Epithelial cell of esophagus (primary cell): Measurements from ENCODE around the gene C19orf85.

Experiments used
- DNase-seq: peaks from one replicate; pipeline ENCODE4 v3.0.0; 2010; ENCODE audit warnings: low read depth
- H3K4me3 ChIP-seq: 2 replicates; pipeline ENCODE4 v1.5.1; 2011; ENCODE audit warnings: mild to moderate bottlenecking, low read length, control low read depth
- CTCF ChIP-seq: IDR thresholded peaks from 2 replicates; pipeline ENCODE4 v1.5.1; 2011; ENCODE audit warnings: low read depth, mild to moderate bottlenecking, low read length, control low read depth, inconsistent platforms; ENCODE audit not compliant: insufficient read depth; ENCODE audit errors: missing control alignments

Gene C19orf85

GRCh38 chr19:55493645-55494171 is 29.2 kb upstream of the C19orf85 start:
- no peak for DNase-seq
- H3K4me3 ChIP-seq = no peak overlapping the region

DNA sequence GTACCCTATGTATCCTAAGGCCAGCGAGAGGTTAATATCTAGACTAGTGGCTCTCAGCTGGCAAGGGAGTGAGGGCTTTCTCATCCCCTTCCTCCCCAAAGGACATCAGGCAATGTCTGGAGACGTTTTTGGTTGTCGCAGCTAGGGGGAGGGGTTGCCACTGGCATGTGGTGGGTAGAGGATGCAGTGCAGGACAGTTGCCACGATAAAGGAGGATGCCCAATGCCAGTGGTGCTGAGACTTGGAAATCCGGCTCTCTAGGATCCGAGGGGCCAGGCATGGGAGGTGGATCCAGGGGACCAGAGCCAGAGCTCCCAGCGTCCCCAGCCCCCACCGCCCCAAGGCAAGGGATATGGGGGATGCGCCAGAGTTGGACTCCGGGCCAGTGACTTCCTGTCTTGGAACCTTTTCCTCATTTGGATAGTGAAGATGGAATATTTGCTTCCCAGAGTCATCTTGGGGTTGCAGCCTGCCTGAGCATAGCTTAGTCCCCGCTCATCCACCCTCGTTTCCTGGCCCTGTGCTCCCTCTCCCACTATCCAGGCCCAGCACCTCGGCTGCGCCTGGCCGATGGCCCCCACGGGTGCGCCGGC is 28.6 kb upstream of the C19orf85 start:
- no peak for DNase-seq
- no peak for TF ChIP-seq CTCF
- H3K4me3 ChIP-seq = no peak overlapping the region

More at GRCh38 chr19:55493645-55494171, 29.2 kb upstream of the C19orf85 start:
- no peak for TF ChIP-seq CTCF

DNA sequence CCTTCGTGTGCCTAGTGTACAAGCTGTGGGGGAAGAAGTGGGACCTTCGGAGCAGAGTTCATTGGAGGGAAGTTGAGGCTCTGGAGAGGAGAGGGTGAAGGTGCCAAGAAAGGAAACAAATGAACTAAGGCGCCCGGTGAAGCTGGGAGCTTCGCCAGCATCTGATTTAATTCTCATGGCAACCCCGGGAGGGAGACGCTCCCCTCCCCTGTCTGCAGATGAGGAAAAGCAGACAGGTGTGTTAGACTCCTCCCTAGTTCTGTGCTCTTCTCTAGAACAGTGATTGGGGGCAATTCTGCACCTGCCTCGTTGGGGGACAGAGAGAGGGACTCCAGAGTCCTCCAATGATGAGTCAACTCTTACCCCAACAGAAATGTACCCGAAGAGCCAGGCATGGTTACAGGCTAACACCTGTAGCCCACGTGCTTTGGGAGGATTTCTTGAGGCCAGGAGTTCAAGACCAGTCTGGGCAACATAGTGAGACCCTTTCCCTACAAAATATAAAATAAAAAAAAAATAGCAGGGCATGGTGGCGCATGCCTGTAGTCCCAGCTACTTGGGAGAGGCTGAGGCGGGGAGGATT is 27.9 kb upstream of the C19orf85 start:
- DNase-seq = no peak
- TF ChIP-seq CTCF = no peak
- H3K4me3 ChIP-seq = no peak overlapping the region

- no peak overlapping the region for H3K4me3 ChIP-seq
- no peak for TF ChIP-seq CTCF
- DNase-seq = no peak
Measured at GRCh38 chr19:55491546-55492360, 27.2 kb upstream of the C19orf85 start.

- no peak for TF ChIP-seq CTCF
- DNase-seq = no peak
Measured at GRCh38 chr19:55490478-55491432, 26.2 kb upstream of the C19orf85 start.

GRCh38 chr19:55489711-55490477 is 25.3 kb upstream of the C19orf85 start:
- no peak overlapping the region for H3K4me3 ChIP-seq
- DNase-seq = no peak
- no peak for TF ChIP-seq CTCF

More at GRCh38 chr19:55490478-55491432, 26.2 kb upstream of the C19orf85 start:
- H3K4me3 ChIP-seq = no peak overlapping the region
